Endothelial cell of umbilical vein (primary cell): ENCODE measurements around the gene CELA3B. TPM values are rescaled to one million over a fixed set of nuclear protein-coding genes. Genes with fewer than 3 reads are reported as not detected.

Experiments
- BruUV-seq: library from RNA; stranded (reverse); fragments of 400-500 nt; replicated peaks from 2 replicates; lab custom pipeline; 2021; lab: Mats Ljungman, UMichigan
- CTCF ChIA-PET: fragments of 300-600, 350-600 bp; sonication (Branson Sonifier 250); formaldehyde crosslinking; loops from one replicate; lab custom pipeline; 2021; ENCODE audit warnings: antibody characterized with exemption, inconsistent platforms; lab: Charles Lee
- POLR2A ChIA-PET: fragments of 300-600, 350-600 bp; sonication (Branson Sonifier 250); formaldehyde crosslinking; loops from one replicate; lab custom pipeline; 2021; ENCODE audit warnings: antibody characterized with exemption, inconsistent platforms; lab: Charles Lee
- DNase-seq: peaks from one replicate; pipeline ENCODE4 v3.0.0-alpha.2; 2011; ENCODE audit warnings: low read depth, low spot score
- FAIRE-seq: peaks from 2 replicates; lab custom pipeline; 2011; peaks lifted over from hg19 to GRCh38; lab: Jason Lieb, UNC
- H2AFZ ChIP-seq: 2 replicates; pipeline ENCODE4 v1.6.0; 2012; ENCODE audit warnings: low read depth, low read length, control low read depth, inconsistent platforms
- H3K27ac ChIP-seq: 2 replicates; pipeline ENCODE4 v1.5.1; 2011; ENCODE audit warnings: low read depth, mild to moderate bottlenecking, control low read depth, low read length, moderate library complexity; ENCODE audit not compliant: insufficient read depth
- H3K27me3 ChIP-seq, 2 experiments: 2 replicates each; pipeline versions ENCODE4 v1.6.0 to v1.6.1; 2011; ENCODE audit warnings: low read length in 2 of 2, mixed read lengths in 1 of 2; ENCODE audit not compliant: control insufficient read depth in 2 of 2, insufficient read depth in 2 of 2
- H3K36me3 ChIP-seq, 2 experiments: 2 replicates in 1 of 2; 3 replicates in 1 of 2; pipeline ENCODE4 v1.5.1; 2011; ENCODE audit warnings: low read length in 2 of 2, mild to moderate bottlenecking in 1 of 2, moderate library complexity in 1 of 2; ENCODE audit not compliant: control insufficient read depth in 2 of 2, insufficient read depth in 2 of 2; ENCODE audit errors: extremely low read depth in 1 of 2
- H3K4me1 ChIP-seq: 3 replicates; pipeline ENCODE4 v1.5.1; 2011; ENCODE audit warnings: mild to moderate bottlenecking, low read length; ENCODE audit not compliant: control insufficient read depth, insufficient read depth; ENCODE audit errors: extremely low read depth
- H3K4me2 ChIP-seq: 2 replicates; pipeline ENCODE4 v1.6.1; 2011; ENCODE audit warnings: low read length, control low read depth, mixed read lengths; ENCODE audit not compliant: insufficient read depth
- H3K4me3 ChIP-seq, 3 experiments: fragments of 200-600 bp in 1 of 3; sonication (generic), shearing (Covaris generic) in 1 of 3; replicated peaks in 1 of 3; 2 replicates each; pipeline ENCODE4 v1.5.1; 2011 to 2016; ENCODE audit warnings: control low read depth in 3 of 3, low read length in 3 of 3, mild to moderate bottlenecking in 2 of 3, inconsistent platforms in 1 of 3, low read depth in 1 of 3, moderate library complexity in 1 of 3; ENCODE audit not compliant: insufficient read depth in 1 of 3
- H3K79me2 ChIP-seq: 2 replicates; pipeline ENCODE4 v1.6.0; 2012; ENCODE audit warnings: low read length, inconsistent platforms; ENCODE audit not compliant: control insufficient read depth, insufficient read depth
- H3K9ac ChIP-seq: replicated peaks from 2 replicates; pipeline ENCODE3; 2011; ENCODE audit warnings: low read length, control low read depth; ENCODE audit not compliant: insufficient read depth; ENCODE audit errors: extremely low read depth
- H3K9me1 ChIP-seq: replicated peaks from 3 replicates; pipeline ENCODE4 v1.6.0; 2011; ENCODE audit warnings: mild to moderate bottlenecking, low read length; ENCODE audit not compliant: control insufficient read depth, insufficient read depth; ENCODE audit errors: extremely low read depth
- H3K9me3 ChIP-seq: replicated peaks from 2 replicates; pipeline ENCODE4 v1.5.1; 2012; ENCODE audit warnings: low read length, inconsistent platforms; ENCODE audit not compliant: control insufficient read depth, insufficient read depth
- H4K20me1 ChIP-seq: replicated peaks from 2 replicates; pipeline ENCODE3; 2011; ENCODE audit warnings: mild to moderate bottlenecking, low read length; ENCODE audit not compliant: control insufficient read depth, insufficient read depth; ENCODE audit errors: extremely low read depth
- EZH2 ChIP-seq: IDR thresholded peaks from 2 replicates; pipeline ENCODE4 v1.6.1; 2012; ENCODE audit warnings: borderline replicate concordance, low read depth, mild to moderate bottlenecking, moderate library complexity, low read length, inconsistent platforms; ENCODE audit not compliant: severe bottlenecking
- FOS ChIP-seq: IDR thresholded peaks from 2 replicates; pipeline ENCODE4 v1.6.1; 2011; ENCODE audit warnings: mild to moderate bottlenecking, low read length, moderate library complexity, borderline replicate concordance; ENCODE audit not compliant: insufficient read depth
- GATA2 ChIP-seq: IDR thresholded peaks from 2 replicates; pipeline ENCODE4 v1.7.0; 2011; ENCODE audit warnings: low read depth, mild to moderate bottlenecking, moderate library complexity, mixed read lengths, low read length; ENCODE audit not compliant: insufficient read length, insufficient read depth
- JUN ChIP-seq: IDR thresholded peaks from 2 replicates; pipeline ENCODE4 v1.6.1; 2011; ENCODE audit warnings: borderline replicate concordance, low read depth; ENCODE audit not compliant: insufficient read length, insufficient read depth
- MYC ChIP-seq: IDR thresholded peaks from one replicate; pipeline ENCODE4 v1.6.1; 2011; ENCODE audit warnings: mild to moderate bottlenecking, low read depth, low read length
- POLR2A ChIP-seq: IDR thresholded peaks from 2 replicates; pipeline ENCODE4 v1.6.1; 2012; ENCODE audit warnings: low read depth, mild to moderate bottlenecking, control low read depth, low read length
- POLR2AphosphoS5 ChIP-seq: IDR thresholded peaks from 2 replicates; pipeline ENCODE4 v1.6.1; 2012; ENCODE audit warnings: low read depth, mild to moderate bottlenecking, control low read depth, low read length, moderate library complexity; ENCODE audit not compliant: insufficient read depth
- dilution Hi-C: fragments of 300-500 bp; cut with MboI; formaldehyde crosslinking; loops from one replicate; pipeline ENCODE4 v1.15.0; 2019; ENCODE audit warnings: low sequenced_read_pairs; ENCODE audit not compliant: extremely low pct_ligation_motif_present
- intact Hi-C: fragments of 100-400 bp; cut with micrococcal nuclease; formaldehyde crosslinking; loops from one replicate; pipeline ENCODE4 v1.10.0; 2022
- polyA plus RNA-seq, 4 experiments: library from polyadenylated mRNA; depleted of rRNA in 3 of 4; stranded (reverse) in 3 of 4; unstranded in 1 of 4; fragments of >200 nt; gene quantifications; 2 replicates each; pipeline versions ENCODE4 v1.2.1 to v1.2.3, GENCODE V29; 2011 to 2012; ENCODE audit warnings: missing spikeins in 1 of 4
- total RNA-seq: library from RNA; stranded (reverse); gene quantifications from 2 replicates; pipeline ENCODE4 v1.2.3, GENCODE V29; 2021
- TF ChIP-seq, protein P1 (sequence below), 2 donors: IDR thresholded peaks; 1 replicate in 1 of 2; 2 replicates in 1 of 2; pipeline ENCODE4 v1.5.1; 2011; ENCODE audit warnings: low read length in 2 of 2, mild to moderate bottlenecking in 2 of 2, moderate library complexity in 2 of 2, control low read depth in 1 of 2, inconsistent platforms in 1 of 2, low read depth in 1 of 2; ENCODE audit not compliant: insufficient read depth in 1 of 2; ENCODE audit errors: extremely low read depth in 1 of 2
- TF ChIP-seq, protein P2 (sequence below): IDR thresholded peaks from 2 replicates; pipeline ENCODE4 v1.6.1; 2011; ENCODE audit not compliant: insufficient read depth, insufficient read length

Gene CELA3B
- total and polyA plus RNA-seq, 2 donors (not counting 3 experiments of a cell fraction or from before 2014, with no cell fraction given) = 0.32 TPM; not detected in 1

DNA sequence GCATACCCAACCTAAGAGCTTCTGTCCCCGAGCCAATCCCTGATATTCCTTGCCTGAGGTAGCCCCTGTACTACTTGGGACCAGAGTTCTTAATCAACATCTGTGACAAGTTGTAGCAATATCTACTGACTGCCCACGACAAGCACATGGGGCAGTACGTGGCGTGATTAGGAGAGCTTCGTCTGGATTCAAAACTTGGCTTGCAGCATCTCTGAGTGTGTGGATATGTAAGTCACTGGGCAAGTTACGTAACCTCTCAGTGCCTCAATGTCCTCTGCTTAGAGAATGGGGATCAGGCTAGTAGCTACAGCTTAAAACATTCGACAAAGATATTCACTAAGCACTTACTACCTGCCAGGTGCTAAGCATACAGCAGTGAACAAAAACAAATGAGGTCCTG lies 44.7 kb upstream of the CELA3B start:
- intact Hi-C loops = loop anchor here (1.0 kb wide), 1 partner anchor 8 kb away; no protein-coding TSS in a partner anchor
- DNase-seq = peak; percentile 72
- Histone ChIP-seq H3K4me1 (peaks cover 64% of the 10 kb centered on the region), H3K9me1 (no peaks in the 10 kb centered on the region), H3K4me3 (peak overlapping the region in 2 of 3 experiments; percentile 71 to 88), H3K9ac (peak overlapping the region; percentile 94), H3K4me2 (peak overlapping the region; percentile 74), H3K9me3 (no peaks in the 10 kb centered on the region), H3K36me3 (peaks cover 18 to 31% of the 10 kb centered on the region in 2 experiments), H3K79me2 (peaks cover 96% of the 10 kb centered on the region), H2AFZ (no peak overlapping the region), H3K27ac (peak overlapping the region; percentile 81), H3K27me3 (no peaks in the 10 kb centered on the region), H4K20me1 (no peaks in the 10 kb centered on the region)
- TF ChIP-seq JUN (no peak), GATA2 (no peak), MYC (no peak), EZH2 (no peak), FOS (no peak), POLR2AphosphoS5 (no peak), POLR2A (no peak)
- TF ChIP-seq, protein P1, sequence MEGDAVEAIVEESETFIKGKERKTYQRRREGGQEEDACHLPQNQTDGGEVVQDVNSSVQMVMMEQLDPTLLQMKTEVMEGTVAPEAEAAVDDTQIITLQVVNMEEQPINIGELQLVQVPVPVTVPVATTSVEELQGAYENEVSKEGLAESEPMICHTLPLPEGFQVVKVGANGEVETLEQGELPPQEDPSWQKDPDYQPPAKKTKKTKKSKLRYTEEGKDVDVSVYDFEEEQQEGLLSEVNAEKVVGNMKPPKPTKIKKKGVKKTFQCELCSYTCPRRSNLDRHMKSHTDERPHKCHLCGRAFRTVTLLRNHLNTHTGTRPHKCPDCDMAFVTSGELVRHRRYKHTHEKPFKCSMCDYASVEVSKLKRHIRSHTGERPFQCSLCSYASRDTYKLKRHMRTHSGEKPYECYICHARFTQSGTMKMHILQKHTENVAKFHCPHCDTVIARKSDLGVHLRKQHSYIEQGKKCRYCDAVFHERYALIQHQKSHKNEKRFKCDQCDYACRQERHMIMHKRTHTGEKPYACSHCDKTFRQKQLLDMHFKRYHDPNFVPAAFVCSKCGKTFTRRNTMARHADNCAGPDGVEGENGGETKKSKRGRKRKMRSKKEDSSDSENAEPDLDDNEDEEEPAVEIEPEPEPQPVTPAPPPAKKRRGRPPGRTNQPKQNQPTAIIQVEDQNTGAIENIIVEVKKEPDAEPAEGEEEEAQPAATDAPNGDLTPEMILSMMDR (IDR thresholded peaks at IDR 0.05; ENCODE audit: extremely low read depth in 1 of 2, insufficient read depth in 1 of 2, low read depth in 1 of 2, low read length in 2 of 2) = no peak
- TF ChIP-seq, protein P2, sequence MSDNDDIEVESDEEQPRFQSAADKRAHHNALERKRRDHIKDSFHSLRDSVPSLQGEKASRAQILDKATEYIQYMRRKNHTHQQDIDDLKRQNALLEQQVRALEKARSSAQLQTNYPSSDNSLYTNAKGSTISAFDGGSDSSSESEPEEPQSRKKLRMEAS = no peak
- no TSS peak for BruUV-seq
- ChIA-PET POLR2A (interaction anchor here (0.7 to 0.9 kb wide), 3 partner anchors 15 to 30 kb away, joined by 3 read pairs; no protein-coding TSS in a partner anchor), CTCF (interaction anchor here (1.0 to 10.8 kb wide), 3 partner anchors 11 to 29 kb away, joined by 3 to 95 read pairs (median 3); no protein-coding TSS in a partner anchor)
- dilution Hi-C loops = no loop called here
- FAIRE-seq = peak; percentile 88
